Measurements from ENCODE around the gene APOL3. TPM values are rescaled to one million over a fixed set of nuclear protein-coding genes. Genes with fewer than 3 reads are reported as not detected.
"Not testable (repeated sequence)": the region's sequence is repeated elsewhere in the genome, so short reads cannot be mapped to it uniquely, and the experiment has no call there.

Gene APOL3
- total and polyA plus RNA-seq, 11 donors = 16.9 to 103 (median 24.5) TPM

- Histone ChIP-seq H3K9me3 (no peaks in the 10 kb centered on the region), H3K27ac (peak within 1 kb of the TSS; percentile 44 to 95 (median 72)), H3K27me3 (no peaks in the 10 kb centered on the region), H3K4me1 (peaks cover 0 to 70% (median 38%) of the 10 kb centered on the region in 12 donors), H3K36me3 (no peaks in the 10 kb centered on the region), H3K4me3 (peak within 1 kb of the TSS in 10 of 12 donors; percentile 2 to 57 (median 44))
- DNase-seq = peak; percentile 85 to 92 (median 88)
- 22 to 25% (median 22%) methylated on average over 5 to 13 of the region's 13 CpGs for WGBS, 4 donors
- intact Hi-C loops (cut with DNase I) = loop anchor here in 1 of 10 donors (1.0 to 2.0 kb wide), 2 partner anchors 38 to 53 kb away; partner anchors contain the start of gene APOL2
- TF ChIP-seq CTCF (IDR thresholded peaks at IDR 0.05) = peak in 2 of 12 donors; percentile 6 to 22
- peak in 1 of 2 donors; percentile 45 for TF ChIP-seq POLR2A (IDR thresholded peaks at IDR 0.05)
- ATAC-seq = peak; percentile 75 to 91 (median 84)
These were observed 41.2 kb upstream of the APOL3 start, which contains the start of gene APOL4 for GRCh38 chr22:36201630-36202319. Gene APOL4 (minus strand): TSS chr22:36201809. CDS start chr22:36201734, 75 bp downstream.

- H3K9me3 ChIP-seq, DNase-seq, H3K27me3 ChIP-seq, H3K36me3 ChIP-seq: not testable (repeated sequence)
- peak overlapping the region in 8 of 12 donors; percentile 2 to 57 (median 48) for H3K4me3 ChIP-seq
- peak; percentile 33 to 72 (median 48) for ATAC-seq
- intact Hi-C loops (cut with DNase I) = loop anchor here in 1 of 10 donors (1.0 kb wide), 1 partner anchor 38 kb away; the partner anchor contains the start of gene APOL2
- peaks cover 0 to 70% (median 45%) of the 10 kb centered on the region in 12 donors for H3K4me1 ChIP-seq
- WGBS, 4 donors = 55 to 86% (median 75%) methylated on average over 1 of the region's 5 CpGs; no CpG with 5 or more reads in 1 of the 4 donors
- H3K27ac ChIP-seq = peak overlapping the region in 11 of 12 donors; percentile 16 to 95 (median 77)
These were observed 40.5 kb upstream of the APOL3 start for GRCh38 chr22:36201025-36201424.

GRCh38 chr22:36199001-36199551 lies 38.5 kb upstream of the APOL3 start:
- intact Hi-C loops (cut with DNase I) = loop anchor here in 9 of 10 donors (2.0 to 10.0 kb wide), 7 partner anchors 16 to 286 kb away; partner anchors contain the start of genes APOL2 (in 4 of the 9) and TXN2 (in 4 of the 9)
- TF ChIP-seq POLR2A (IDR thresholded peaks at IDR 0.05) (no peak), CTCF (IDR thresholded peaks at IDR 0.05) (no peak)
- peak overlapping the region in 5 of 12 donors; percentile 11 to 75 (median 71) for H3K27ac ChIP-seq
- DNase-seq = no peak
- H3K36me3 ChIP-seq = peaks cover 0 to 7% (median 0%) of the 10 kb centered on the region in 9 donors
- no peaks in the 10 kb centered on the region for H3K27me3 ChIP-seq
- no peak for ATAC-seq
- 50 to 89% (median 73%) methylated on average over 2 to 5 of the region's 5 CpGs for WGBS, 4 donors
- no peak overlapping the region for H3K4me3 ChIP-seq
- H3K9me3 ChIP-seq = no peaks in the 10 kb centered on the region
- H3K4me1 ChIP-seq = peaks cover 0 to 77% (median 47%) of the 10 kb centered on the region in 12 donors

- H3K27me3 ChIP-seq = no peaks in the 10 kb centered on the region
- WGBS, 4 donors = 83 to 93% (median 90%) methylated on average over 3 of the region's 3 CpGs
- no peaks in the 10 kb centered on the region for H3K9me3 ChIP-seq
- peak overlapping the region in 6 of 12 donors; percentile 49 to 81 (median 72) for H3K27ac ChIP-seq
- DNase-seq (no peak), ATAC-seq (no peak)
- intact Hi-C loops (cut with DNase I) = loop anchor here in 9 of 10 donors (2.0 to 10.0 kb wide), 7 partner anchors 16 to 286 kb away; partner anchors contain the start of genes APOL2 (in 4 of the 9) and TXN2 (in 4 of the 9)
- H3K4me1 ChIP-seq = peaks cover 0 to 77% (median 47%) of the 10 kb centered on the region in 12 donors
- no peak overlapping the region for H3K4me3 ChIP-seq
- peaks cover 0 to 11% (median 0%) of the 10 kb centered on the region in 9 donors for H3K36me3 ChIP-seq
- no peak for TF ChIP-seq POLR2A (IDR thresholded peaks at IDR 0.05)
- TF ChIP-seq CTCF (IDR thresholded peaks at IDR 0.05) = no peak
These were observed 38.0 kb upstream of the APOL3 start for GRCh38 chr22:36198536-36198935.

Measured in heart left ventricle (tissue), 16 donors.